Left renal cortex interstitium (tissue), 4 donors: ENCODE results near the gene CCT8L2. TPM values are rescaled to one million over a fixed set of nuclear protein-coding genes. Genes with fewer than 3 reads are reported as not detected.
"Not testable (repeated sequence)": the region's sequence is repeated elsewhere in the genome, so short reads cannot be mapped to it uniquely, and the experiment has no call there.

Source experiments
- DNase-seq, 4 donors: peaks; one replicate each; pipeline ENCODE4 v3.0.0-alpha.2; 2013; ENCODE audit warnings: low read depth in 4 of 4, low spot score in 2 of 4, missing footprints in 1 of 4
- polyA plus RNA-seq, 4 donors: library from polyadenylated mRNA; unstranded; fragments of 120-200 nt; gene quantifications; one replicate each; pipeline ENCODE4 v1.2.1, GENCODE V29; 2013; ENCODE audit not compliant: insufficient read length in 4 of 4

CCT8L2 gene
- polyA plus RNA-seq, 4 donors = 0.12 TPM; not detected in 3

GRCh38 chr22:16559996-16560395 lies 32.6 kb downstream of the CCT8L2 start:
- not testable (repeated sequence) for DNase-seq

- DNase-seq = no peak
These were observed 33.3 kb downstream of the CCT8L2 start for GRCh38 chr22:16559056-16559955.

- DNase-seq = not testable (repeated sequence)
These were observed 34.1 kb downstream of the CCT8L2 start for GRCh38 chr22:16558376-16558945.

GRCh38 chr22:16557511-16557910 lies 35.1 kb downstream of the CCT8L2 start:
- DNase-seq = not testable (repeated sequence)

- DNase-seq = not testable (repeated sequence)
These were observed 37.3 kb downstream of the CCT8L2 start for GRCh38 chr22:16555077-16555994.

GRCh38 chr22:16543310-16543709 lies 49.3 kb downstream of the CCT8L2 start:
- not testable (repeated sequence) for DNase-seq

Other genes with a start within 250 kb of the CCT8L2 start
- not detected for gene XKR3, start 232.6 kb upstream of the CCT8L2 start, polyA plus RNA-seq